RWPE2 (cell line): Measurements from ENCODE around the gene P2RY8.
A peak's percentile ranks its signal among the peaks of the same experiment; 100 is the strongest.

Source experiments
- ATAC-seq: fragments of 200-7000 bp; cut with Tn5 transposase; 3 replicates; pipeline ENCODE4 v1.9.1; 2021; ENCODE audit warnings: low read depth
- DNase-seq: peaks from one replicate; pipeline ENCODE4 v3.0.0-alpha.2; 2020; ENCODE audit warnings: low spot score
- H3K27ac ChIP-seq: fragments of 450-650 bp; 2 replicates; pipeline ENCODE4 v1.5.1; 2017; ENCODE audit warnings: mild to moderate bottlenecking; ENCODE audit not compliant: poor library complexity, severe bottlenecking
- H3K27me3 ChIP-seq: fragments of 250-450 bp; sonication (Bioruptor Pico); 2 replicates; pipeline ENCODE4 v1.5.1; 2021; ENCODE audit warnings: mild to moderate bottlenecking, moderate library complexity; ENCODE audit not compliant: insufficient read depth, poor library complexity, severe bottlenecking
- H3K36me3 ChIP-seq: fragments of 250-450 bp; sonication (Bioruptor Pico); 2 replicates; pipeline ENCODE4 v1.5.1; 2020; ENCODE audit warnings: low read depth, mild to moderate bottlenecking, moderate library complexity
- H3K4me1 ChIP-seq: fragments of 250-450 bp; sonication (Bioruptor Pico); 2 replicates; pipeline ENCODE4 v1.5.1; 2021; ENCODE audit warnings: mild to moderate bottlenecking, moderate library complexity; ENCODE audit not compliant: insufficient read depth, poor library complexity, severe bottlenecking
- H3K4me3 ChIP-seq: fragments of 250-450 bp; sonication (Bioruptor Pico); 2 replicates; pipeline ENCODE4 v1.5.1; 2021; ENCODE audit warnings: mild to moderate bottlenecking, moderate library complexity; ENCODE audit not compliant: severe bottlenecking
- H3K9me3 ChIP-seq: fragments of 250-450 bp; sonication (Bioruptor Pico); 2 replicates; pipeline ENCODE4 v1.5.1; 2021; ENCODE audit warnings: mild to moderate bottlenecking, moderate library complexity; ENCODE audit not compliant: severe bottlenecking
- CTCF ChIP-seq: fragments of 450-650 bp; IDR thresholded peaks from one replicate; pipeline ENCODE4 v1.5.1; 2017; ENCODE audit warnings: mild to moderate bottlenecking, moderate library complexity; ENCODE audit not compliant: poor library complexity, severe bottlenecking

P2RY8 gene

GRCh38 chrX:1463581-1463980 lies 73.4 kb downstream of the P2RY8 start:
- H3K4me1 ChIP-seq = no peaks in the 10 kb centered on the region
- H3K36me3 ChIP-seq = no peaks in the 10 kb centered on the region
- H3K27ac ChIP-seq = no peak overlapping the region
- peaks cover 5% of the 10 kb centered on the region for H3K9me3 ChIP-seq
- no peak for TF ChIP-seq CTCF
- H3K27me3 ChIP-seq = peaks cover 48% of the 10 kb centered on the region
- no peak overlapping the region for H3K4me3 ChIP-seq
- DNase-seq = peak; percentile 29
- ATAC-seq = no peak

- H3K27ac ChIP-seq = no peak overlapping the region
- H3K4me3 ChIP-seq = no peak overlapping the region
- no peak for TF ChIP-seq CTCF
- peaks cover 41% of the 10 kb centered on the region for H3K27me3 ChIP-seq
- peaks cover 5% of the 10 kb centered on the region for H3K9me3 ChIP-seq
- peak; percentile 23 for DNase-seq
- H3K36me3 ChIP-seq = no peaks in the 10 kb centered on the region
- no peaks in the 10 kb centered on the region for H3K4me1 ChIP-seq
- ATAC-seq = no peak
Observed at GRCh38 chrX:1462596-1463251, 74.3 kb downstream of the P2RY8 start.

GRCh38 chrX:1462110-1462509 lies 74.9 kb downstream of the P2RY8 start:
- DNase-seq (no peak), ATAC-seq (no peak)
- no peaks in the 10 kb centered on the region for H3K36me3 ChIP-seq
- H3K27ac ChIP-seq = no peak overlapping the region
- H3K9me3 ChIP-seq = peaks cover 5% of the 10 kb centered on the region
- H3K27me3 ChIP-seq = peaks cover 35% of the 10 kb centered on the region
- no peak for TF ChIP-seq CTCF
- no peak overlapping the region for H3K4me3 ChIP-seq
- no peaks in the 10 kb centered on the region for H3K4me1 ChIP-seq

- peak; percentile 6 for DNase-seq
- no peak overlapping the region for H3K27ac ChIP-seq
- no peaks in the 10 kb centered on the region for H3K27me3 ChIP-seq
- TF ChIP-seq CTCF = no peak
- no peaks in the 10 kb centered on the region for H3K36me3 ChIP-seq
- peaks cover 5% of the 10 kb centered on the region for H3K9me3 ChIP-seq
- H3K4me1 ChIP-seq = no peaks in the 10 kb centered on the region
- ATAC-seq = no peak
- no peak overlapping the region for H3K4me3 ChIP-seq
Observed at GRCh38 chrX:1455948-1456280, 81.1 kb downstream of the P2RY8 start.

- no peak overlapping the region for H3K27ac ChIP-seq
- peaks cover 2% of the 10 kb centered on the region for H3K36me3 ChIP-seq
- peak; percentile 77 for DNase-seq
- peak; percentile 96 for TF ChIP-seq CTCF
- H3K4me3 ChIP-seq = no peak overlapping the region
- ATAC-seq = peak; percentile 55
- no peaks in the 10 kb centered on the region for H3K9me3 ChIP-seq
- H3K4me1 ChIP-seq = no peaks in the 10 kb centered on the region
- no peaks in the 10 kb centered on the region for H3K27me3 ChIP-seq
Observed at GRCh38 chrX:1453951-1454785, 82.8 kb downstream of the P2RY8 start.
